Prostate gland (tissue), 2 donors: ENCODE results near the gene BTBD9.

ENCODE experiments used
- POLR2A ChIP-seq: fragments of 450-650 bp; IDR thresholded peaks from one replicate; pipeline ENCODE4 v1.6.1; 2016; ENCODE audit warnings: antibody characterized with exemption, mild to moderate bottlenecking
- POLR2AphosphoS5 ChIP-seq: sonication (generic); formaldehyde crosslinking; IDR thresholded peaks from one replicate; pipeline ENCODE4 v1.6.1; 2017; ENCODE audit warnings: antibody characterized with exemption
- TF ChIP-seq, protein P1 (sequence below), 4 experiments: fragments of 200-600 bp in 2 of 4; fragments of 450-650 bp in 2 of 4; sonication (generic) in 2 of 4; IDR thresholded peaks; 1 replicate in 3 of 4; 2 replicates in 1 of 4; pipeline ENCODE4 v1.5.1; 2016 to 2019; ENCODE audit warnings: antibody characterized with exemption in 4 of 4, mild to moderate bottlenecking in 2 of 4, moderate library complexity in 2 of 4

DNA sequence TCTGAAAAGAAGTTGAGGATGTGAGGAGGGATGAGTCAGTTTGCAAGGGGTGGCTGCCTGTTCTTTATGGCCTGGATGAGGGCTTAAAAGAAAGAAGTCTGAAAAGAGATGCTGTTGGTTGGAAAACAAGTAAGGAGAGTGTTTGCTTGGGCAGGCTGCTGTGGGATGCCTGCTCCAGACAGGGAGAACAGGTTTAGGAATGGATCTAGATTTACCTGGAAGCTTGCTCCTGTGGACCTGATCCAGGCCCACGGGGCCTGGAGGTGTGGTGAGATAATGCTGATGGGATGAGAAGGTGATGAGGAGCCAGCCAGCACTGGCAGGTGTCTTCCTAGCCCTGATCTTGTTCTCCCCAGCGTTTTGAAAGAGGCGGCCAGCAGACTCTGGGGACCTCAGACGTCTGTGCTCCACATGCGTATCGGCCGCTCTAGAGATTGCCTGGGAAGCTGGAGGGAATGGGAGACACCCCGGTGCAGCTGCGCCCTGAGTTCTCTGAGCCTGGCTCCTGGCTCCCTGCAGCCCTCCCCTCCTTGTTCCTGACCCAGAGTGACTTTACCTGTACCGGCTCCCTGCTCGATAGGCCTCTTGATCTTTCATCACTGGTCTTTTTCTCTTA, 488.9 kb downstream of the BTBD9 start:
- no peak for TF ChIP-seq POLR2A
- TF ChIP-seq, protein P1, sequence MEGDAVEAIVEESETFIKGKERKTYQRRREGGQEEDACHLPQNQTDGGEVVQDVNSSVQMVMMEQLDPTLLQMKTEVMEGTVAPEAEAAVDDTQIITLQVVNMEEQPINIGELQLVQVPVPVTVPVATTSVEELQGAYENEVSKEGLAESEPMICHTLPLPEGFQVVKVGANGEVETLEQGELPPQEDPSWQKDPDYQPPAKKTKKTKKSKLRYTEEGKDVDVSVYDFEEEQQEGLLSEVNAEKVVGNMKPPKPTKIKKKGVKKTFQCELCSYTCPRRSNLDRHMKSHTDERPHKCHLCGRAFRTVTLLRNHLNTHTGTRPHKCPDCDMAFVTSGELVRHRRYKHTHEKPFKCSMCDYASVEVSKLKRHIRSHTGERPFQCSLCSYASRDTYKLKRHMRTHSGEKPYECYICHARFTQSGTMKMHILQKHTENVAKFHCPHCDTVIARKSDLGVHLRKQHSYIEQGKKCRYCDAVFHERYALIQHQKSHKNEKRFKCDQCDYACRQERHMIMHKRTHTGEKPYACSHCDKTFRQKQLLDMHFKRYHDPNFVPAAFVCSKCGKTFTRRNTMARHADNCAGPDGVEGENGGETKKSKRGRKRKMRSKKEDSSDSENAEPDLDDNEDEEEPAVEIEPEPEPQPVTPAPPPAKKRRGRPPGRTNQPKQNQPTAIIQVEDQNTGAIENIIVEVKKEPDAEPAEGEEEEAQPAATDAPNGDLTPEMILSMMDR (IDR thresholded peaks at IDR 0.05) = no peak
- no peak for TF ChIP-seq POLR2AphosphoS5
